Stimulated activated CD8-positive, alpha-beta memory T cell treated with anti-CD3 and anti-CD28 coated beads, Interleukin-2, amount 100 ng/mL, for 1 hour (primary cell): ENCODE results near the gene RNF25.
"Not testable (repeated sequence)": the region's sequence is repeated elsewhere in the genome, so short reads cannot be mapped to it uniquely, and the experiment has no call there.

Experiments used
- DNase-seq, 2 donors: peaks; one replicate each; pipeline ENCODE4 v3.0.0-alpha.2; 2020; ENCODE audit warnings: low read depth in 2 of 2

The RNF25 gene

GRCh38 chr2:218671654-218672566 is at the start of gene RNF25, which contains the start of gene STK36:
RNF25 (minus strand) TSS chr2:218672002; CDS start chr2:218671970, 32 bp downstream.
STK36 (plus strand) TSS chr2:218672086; CDS start chr2:218672830, 744 bp downstream.
- peak; percentile 64 for DNase-seq

- DNase-seq, result no peak
Measured at GRCh38 chr2:218721488-218721887, 49.7 kb upstream of the RNF25 start.

- DNase-seq, result no peak
Measured at GRCh38 chr2:218720048-218721041, 48.5 kb upstream of the RNF25 start.

GRCh38 chr2:218719457-218719856 is 47.7 kb upstream of the RNF25 start:
- DNase-seq, result no peak

GRCh38 chr2:218718058-218718457 is 46.3 kb upstream of the RNF25 start:
- DNase-seq, result no peak

GRCh38 chr2:218717262-218717661 is 45.5 kb upstream of the RNF25 start:
- no peak for DNase-seq

GRCh38 chr2:218716070-218716469 is 44.3 kb upstream of the RNF25 start:
- no peak for DNase-seq

GRCh38 chr2:218713922-218714321 is 42.1 kb upstream of the RNF25 start:
- no peak for DNase-seq

GRCh38 chr2:218711550-218711929 is 39.7 kb upstream of the RNF25 start:
- no peak for DNase-seq

GRCh38 chr2:218710687-218711549 is 39.1 kb upstream of the RNF25 start, which contains the start of gene TTLL4:
TTLL4 (plus strand) TSS chr2:218710835; CDS start chr2:218737677, 26,842 bp downstream.
- DNase-seq, result peak; percentile 96 to 98

- no peak for DNase-seq
Measured at GRCh38 chr2:218710334-218710686, 38.5 kb upstream of the RNF25 start.

- no peak for DNase-seq
Measured at GRCh38 chr2:218709908-218710307, 38.1 kb upstream of the RNF25 start.

GRCh38 chr2:218708086-218708485 is 36.3 kb upstream of the RNF25 start:
- DNase-seq, result no peak

GRCh38 chr2:218703341-218703740 is 31.5 kb upstream of the RNF25 start:
- DNase-seq, result no peak

GRCh38 chr2:218701806-218702205 is 30.0 kb upstream of the RNF25 start:
- DNase-seq, result no peak

- DNase-seq, result no peak
Measured at GRCh38 chr2:218698885-218699284, 27.1 kb upstream of the RNF25 start.

GRCh38 chr2:218694405-218695145 is 22.8 kb upstream of the RNF25 start:
- no peak for DNase-seq

- no peak for DNase-seq
Measured at GRCh38 chr2:218691234-218691633, 19.4 kb upstream of the RNF25 start.

- DNase-seq, result not testable (repeated sequence)
Measured at GRCh38 chr2:218687400-218688060, 15.7 kb upstream of the RNF25 start.

- DNase-seq, result no peak
Measured at GRCh38 chr2:218680061-218680460, 8.3 kb upstream of the RNF25 start.
